ENCODE measurements around the gene SERF2. TPM values are rescaled to one million over a fixed set of nuclear protein-coding genes. Genes with fewer than 3 reads are reported as not detected.
A peak's percentile ranks its signal among the peaks of the same experiment; 100 is the strongest.

Gene SERF2
- total and polyA plus RNA-seq, 10 of the 15 experiments (the other 5 are each of a cell fraction or from before 2014, with no cell fraction given), result 464 to 4,159 (median 1,014) TPM

DNA sequence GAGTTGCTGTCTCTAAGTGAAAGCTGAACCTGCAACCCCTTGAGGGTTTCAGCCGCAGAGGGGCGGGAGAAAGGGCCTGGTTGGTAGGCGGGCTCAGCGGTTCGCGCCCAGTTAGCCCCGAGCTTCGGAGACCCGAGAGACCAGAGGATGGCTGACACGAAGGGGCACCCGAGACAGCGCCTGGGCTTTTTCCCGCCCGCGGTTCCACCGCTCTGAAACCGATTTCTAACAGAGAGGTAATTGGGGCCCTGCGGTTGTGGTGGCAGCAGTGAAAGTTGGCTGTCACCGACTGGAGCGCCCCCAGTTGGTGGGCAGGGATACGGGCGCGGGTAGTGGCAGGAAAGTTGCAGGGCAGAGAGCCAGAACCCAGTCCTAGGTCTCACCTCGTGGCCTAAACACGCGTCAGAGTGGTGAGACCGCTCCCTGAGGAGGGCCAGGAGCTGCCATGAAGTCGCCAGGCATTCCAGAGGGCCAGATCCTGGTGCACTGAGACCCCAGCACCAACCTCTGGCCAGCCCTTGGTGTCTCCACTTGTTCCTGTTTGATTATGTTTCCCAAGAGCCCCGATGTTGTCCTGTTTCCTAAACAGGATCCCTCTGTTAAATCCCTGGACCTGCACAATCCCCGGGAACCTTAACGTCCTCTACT is 14.7 kb upstream of the SERF2 start (continued):
- TF ChIP-seq PKNOX1 (IDR thresholded peaks at IDR 0.05), result peak; percentile 71
- TF ChIP-seq, protein P1, sequence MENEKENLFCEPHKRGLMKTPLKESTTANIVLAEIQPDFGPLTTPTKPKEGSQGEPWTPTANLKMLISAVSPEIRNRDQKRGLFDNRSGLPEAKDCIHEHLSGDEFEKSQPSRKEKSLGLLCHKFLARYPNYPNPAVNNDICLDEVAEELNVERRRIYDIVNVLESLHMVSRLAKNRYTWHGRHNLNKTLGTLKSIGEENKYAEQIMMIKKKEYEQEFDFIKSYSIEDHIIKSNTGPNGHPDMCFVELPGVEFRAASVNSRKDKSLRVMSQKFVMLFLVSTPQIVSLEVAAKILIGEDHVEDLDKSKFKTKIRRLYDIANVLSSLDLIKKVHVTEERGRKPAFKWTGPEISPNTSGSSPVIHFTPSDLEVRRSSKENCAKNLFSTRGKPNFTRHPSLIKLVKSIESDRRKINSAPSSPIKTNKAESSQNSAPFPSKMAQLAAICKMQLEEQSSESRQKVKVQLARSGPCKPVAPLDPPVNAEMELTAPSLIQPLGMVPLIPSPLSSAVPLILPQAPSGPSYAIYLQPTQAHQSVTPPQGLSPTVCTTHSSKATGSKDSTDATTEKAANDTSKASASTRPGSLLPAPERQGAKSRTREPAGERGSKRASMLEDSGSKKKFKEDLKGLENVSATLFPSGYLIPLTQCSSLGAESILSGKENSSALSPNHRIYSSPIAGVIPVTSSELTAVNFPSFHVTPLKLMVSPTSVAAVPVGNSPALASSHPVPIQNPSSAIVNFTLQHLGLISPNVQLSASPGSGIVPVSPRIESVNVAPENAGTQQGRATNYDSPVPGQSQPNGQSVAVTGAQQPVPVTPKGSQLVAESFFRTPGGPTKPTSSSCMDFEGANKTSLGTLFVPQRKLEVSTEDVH (IDR thresholded peaks at IDR 0.05; ENCODE audit: low read depth, partially characterized antibody), result peak; percentile 72
- peak; percentile 77; the same call in 1 of the 2 replicates for TF ChIP-seq ZNF217 (IDR thresholded peaks at IDR 0.05)
- TF ChIP-seq ETV6 (conservative IDR thresholded peaks at IDR 0.05 in 1 of 2, IDR thresholded peaks at IDR 0.05 in 1 of 2; ENCODE audit: borderline replicate concordance in 1 of 2, low read depth in 1 of 2), result peak in 1 of 2 experiments; percentile 48; a peak in 1 of 4 replicates
- TF ChIP-seq SMC3 (IDR thresholded peaks at IDR 0.05; ENCODE audit: borderline replicate concordance, low read length), result no peak; the same call in 1 of the 2 replicates
- TF ChIP-seq NFYB (IDR thresholded peaks at IDR 0.05; ENCODE audit: insufficient read depth, low read depth, low read length), result peak; percentile 68
- peak; percentile 31; the same call in 1 of the 2 replicates for TF ChIP-seq RAD21 (IDR thresholded peaks at IDR 0.05; ENCODE audit: insufficient read depth, low read depth, low read length)
- peak; percentile 58; the same call in 1 of the 2 replicates for TF ChIP-seq MTA3 (IDR thresholded peaks at IDR 0.05; ENCODE audit: borderline replicate concordance, low read length)
- peak; percentile 60 for TF ChIP-seq ZNF207 (IDR thresholded peaks at IDR 0.05; ENCODE audit: borderline replicate concordance)
- no peak for TF ChIP-seq POLR2AphosphoS2 (IDR thresholded peaks at IDR 0.05; ENCODE audit: low read depth, low read length)
- TF ChIP-seq MEF2B (IDR thresholded peaks at IDR 0.05; ENCODE audit: partially characterized antibody, poor library complexity, severe bottlenecking), result peak; percentile 77
- TF ChIP-seq GATAD2B (conservative IDR thresholded peaks at IDR 0.05; ENCODE audit: low read depth), result peak; percentile 81
- TF ChIP-seq BCL11A (IDR thresholded peaks at IDR 0.05; ENCODE audit: low read depth, low read length), result peak; percentile 76; the same call in 1 of the 2 replicates
- TF ChIP-seq CBX3 (IDR thresholded peaks at IDR 0.05; ENCODE audit: borderline replicate concordance, low read depth), result no peak
- no peak for TF ChIP-seq NR2C1 (IDR thresholded peaks at IDR 0.05)
- TF ChIP-seq NFYA (IDR thresholded peaks at IDR 0.05; ENCODE audit: borderline replicate concordance, low read depth, low read length), result no peak
- TF ChIP-seq USF2 (IDR thresholded peaks at IDR 0.05; ENCODE audit: borderline replicate concordance, low read depth, low read length), result no peak
- TF ChIP-seq, protein P2, sequence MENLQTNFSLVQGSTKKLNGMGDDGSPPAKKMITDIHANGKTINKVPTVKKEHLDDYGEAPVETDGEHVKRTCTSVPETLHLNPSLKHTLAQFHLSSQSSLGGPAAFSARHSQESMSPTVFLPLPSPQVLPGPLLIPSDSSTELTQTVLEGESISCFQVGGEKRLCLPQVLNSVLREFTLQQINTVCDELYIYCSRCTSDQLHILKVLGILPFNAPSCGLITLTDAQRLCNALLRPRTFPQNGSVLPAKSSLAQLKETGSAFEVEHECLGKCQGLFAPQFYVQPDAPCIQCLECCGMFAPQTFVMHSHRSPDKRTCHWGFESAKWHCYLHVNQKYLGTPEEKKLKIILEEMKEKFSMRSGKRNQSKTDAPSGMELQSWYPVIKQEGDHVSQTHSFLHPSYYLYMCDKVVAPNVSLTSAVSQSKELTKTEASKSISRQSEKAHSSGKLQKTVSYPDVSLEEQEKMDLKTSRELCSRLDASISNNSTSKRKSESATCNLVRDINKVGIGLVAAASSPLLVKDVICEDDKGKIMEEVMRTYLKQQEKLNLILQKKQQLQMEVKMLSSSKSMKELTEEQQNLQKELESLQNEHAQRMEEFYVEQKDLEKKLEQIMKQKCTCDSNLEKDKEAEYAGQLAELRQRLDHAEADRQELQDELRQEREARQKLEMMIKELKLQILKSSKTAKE (IDR thresholded peaks at IDR 0.05; ENCODE audit: low read depth, poor library complexity, severe bottlenecking), result peak; percentile 95
- 0 out of 2 replicates have a peak, but pooled peaks have one; percentile 62 for TF ChIP-seq PML (IDR thresholded peaks at IDR 0.05; ENCODE audit: low read length)
- peak; percentile 40; the same call in 1 of the 2 replicates for TF ChIP-seq ATF7 (IDR thresholded peaks at IDR 0.05; ENCODE audit: low read depth)
- peak; percentile 69; the same call in 1 of the 2 replicates for TF ChIP-seq BACH1 (IDR thresholded peaks at IDR 0.05; ENCODE audit: borderline replicate concordance)
- peak; percentile 76; the same call in 2 of the 3 replicates for TF ChIP-seq POU2F2 (IDR thresholded peaks at IDR 0.05; ENCODE audit: borderline replicate concordance, low read depth, low read length)
